ENCODE measurements around the gene CDH20. TPM values are rescaled to one million over a fixed set of nuclear protein-coding genes. Genes with fewer than 3 reads are reported as not detected.

Gene CDH20
- total RNA-seq, 4 donors from 2014 or later: 1.2 to 4.1 (median 1.6) TPM

GRCh38 chr18:61398961-61399705 lies 65.9 kb downstream of the CDH20 start:
- 53% methylated on average over 4 of the region's 4 CpGs for WGBS

GRCh38 chr18:61400016-61400635 lies 66.9 kb downstream of the CDH20 start:
- Histone ChIP-seq H3K4me1 (peaks cover 3% of the 10 kb centered on the region), H3K9me3 (no peaks in the 10 kb centered on the region), H3K36me3 (no peaks in the 10 kb centered on the region), H3K4me3 (no peak overlapping the region), H3K27me3 (no peaks in the 10 kb centered on the region), H3K27ac (no peak overlapping the region)
- TF ChIP-seq POLR2A (IDR thresholded peaks at IDR 0.05) (no peak), POLR2AphosphoS5 (IDR thresholded peaks at IDR 0.05) (no peak), CTCF (IDR thresholded peaks at IDR 0.05) (no peak), EP300 (IDR thresholded peaks at IDR 0.05) (no peak)
- no peak for DNase-seq (ENCODE audit: low spot score in 2 of 2)
- 72% methylated on average over 3 of the region's 3 CpGs for WGBS

More at GRCh38 chr18:61398961-61399705, 65.9 kb downstream of the CDH20 start:
- Histone ChIP-seq H3K27me3 (no peaks in the 10 kb centered on the region), H3K36me3 (no peaks in the 10 kb centered on the region), H3K9me3 (no peaks in the 10 kb centered on the region), H3K4me1 (peaks cover 3% of the 10 kb centered on the region), H3K4me3 (no peak overlapping the region), H3K27ac (no peak overlapping the region)
- DNase-seq (ENCODE audit: low spot score in 2 of 2): no peak
- TF ChIP-seq EP300 (IDR thresholded peaks at IDR 0.05): no peak
- no peak for TF ChIP-seq POLR2A (IDR thresholded peaks at IDR 0.05)
- TF ChIP-seq POLR2AphosphoS5 (IDR thresholded peaks at IDR 0.05): no peak
- no peak for TF ChIP-seq CTCF (IDR thresholded peaks at IDR 0.05)

- peaks cover 3% of the 10 kb centered on the region for H3K4me1 ChIP-seq
- H3K4me3 ChIP-seq: no peak overlapping the region
- TF ChIP-seq EP300 (IDR thresholded peaks at IDR 0.05) (no peak), POLR2A (IDR thresholded peaks at IDR 0.05) (no peak), CTCF (IDR thresholded peaks at IDR 0.05) (no peak), POLR2AphosphoS5 (IDR thresholded peaks at IDR 0.05) (no peak)
- H3K9me3 ChIP-seq: no peaks in the 10 kb centered on the region
- WGBS: 43% methylated on average over 4 of the region's 4 CpGs
- H3K27me3 ChIP-seq: no peaks in the 10 kb centered on the region
- no peaks in the 10 kb centered on the region for H3K36me3 ChIP-seq
- no peak for DNase-seq (ENCODE audit: low spot score in 2 of 2)
- H3K27ac ChIP-seq: no peak overlapping the region
Observed at GRCh38 chr18:61400716-61401115, 67.5 kb downstream of the CDH20 start.

GRCh38 chr18:61402726-61403125 lies 69.5 kb downstream of the CDH20 start:
- H3K27ac ChIP-seq: no peak overlapping the region
- no peaks in the 10 kb centered on the region for H3K27me3 ChIP-seq
- 29% methylated on average over 1 of the region's 1 CpG for WGBS
- H3K4me3 ChIP-seq: no peak overlapping the region
- peaks cover 3% of the 10 kb centered on the region for H3K4me1 ChIP-seq
- TF ChIP-seq EP300 (IDR thresholded peaks at IDR 0.05) (no peak), CTCF (IDR thresholded peaks at IDR 0.05) (no peak), POLR2A (IDR thresholded peaks at IDR 0.05) (no peak), POLR2AphosphoS5 (IDR thresholded peaks at IDR 0.05) (no peak)
- no peaks in the 10 kb centered on the region for H3K9me3 ChIP-seq
- DNase-seq (ENCODE audit: low spot score in 2 of 2): no peak
- H3K36me3 ChIP-seq: no peaks in the 10 kb centered on the region

- Histone ChIP-seq H3K4me3 (no peak overlapping the region), H3K9me3 (no peaks in the 10 kb centered on the region)
- 93% methylated on average over 1 of the region's 1 CpG for WGBS
Observed at GRCh38 chr18:61413396-61413795, 80.2 kb downstream of the CDH20 start.

More at GRCh38 chr18:61413396-61413795, 80.2 kb downstream of the CDH20 start:
- H3K4me1 ChIP-seq: no peaks in the 10 kb centered on the region
- H3K27me3 ChIP-seq: no peaks in the 10 kb centered on the region
- DNase-seq (ENCODE audit: low spot score in 2 of 2): no peak
- H3K36me3 ChIP-seq: no peaks in the 10 kb centered on the region
- no peak for TF ChIP-seq EP300 (IDR thresholded peaks at IDR 0.05)
- no peak for TF ChIP-seq CTCF (IDR thresholded peaks at IDR 0.05)
- no peak for TF ChIP-seq POLR2A (IDR thresholded peaks at IDR 0.05)
- no peak for TF ChIP-seq POLR2AphosphoS5 (IDR thresholded peaks at IDR 0.05)
- H3K27ac ChIP-seq: no peak overlapping the region

Data from suprapubic skin (tissue), 4 donors.